ENCODE data around the gene S100Z. TPM values are rescaled to one million over a fixed set of nuclear protein-coding genes. Genes with fewer than 3 reads are reported as not detected.

Gene S100Z
- total RNA-seq (ENCODE audit: low replicate concordance): not detected in 2 replicates

DNA sequence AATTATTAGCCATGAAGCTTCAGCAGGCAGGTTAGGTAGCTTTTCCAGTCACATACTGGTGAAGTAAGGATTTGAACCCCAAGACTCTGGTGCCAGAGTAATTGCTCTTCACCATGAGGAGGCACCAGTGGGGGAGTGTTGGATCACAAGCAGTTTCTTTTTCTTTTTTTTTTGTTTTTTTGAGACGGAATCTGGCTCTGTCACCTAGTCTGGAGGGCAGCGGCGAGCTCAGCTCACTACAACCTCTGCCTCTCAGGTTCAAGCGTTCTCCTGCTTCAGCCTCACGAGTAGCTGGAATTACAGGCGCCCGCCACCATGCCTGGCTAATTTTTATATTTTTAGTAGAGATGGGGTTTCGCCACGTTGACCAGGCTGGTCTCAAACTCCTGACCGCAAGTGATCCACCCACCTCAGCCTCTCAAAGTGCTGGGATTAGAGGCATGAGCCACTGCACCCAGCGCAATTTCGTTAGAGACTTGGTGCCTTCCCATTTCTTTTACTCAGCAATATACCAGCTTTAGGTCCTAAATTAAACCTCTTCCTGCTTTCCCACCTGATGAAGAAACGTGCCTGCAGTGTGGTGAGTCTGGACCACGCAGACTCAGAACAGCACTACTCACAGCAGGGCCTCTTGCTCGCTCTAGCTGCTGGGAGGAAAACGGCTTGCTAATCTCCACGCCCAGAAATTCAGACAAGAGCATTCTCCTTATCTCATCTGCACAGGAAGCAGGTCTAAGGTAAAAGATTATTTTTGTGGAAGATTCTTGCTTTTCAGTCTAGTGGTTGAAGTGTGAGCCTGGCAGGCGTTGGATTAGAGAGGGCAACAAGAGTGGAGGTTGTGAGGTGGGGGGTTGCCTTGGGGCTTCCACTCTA, at the start of gene S100Z:
TSS of gene S100Z (plus strand) at position 596 of the 873 bp plus-strand sequence. CDS start 25,346 bp downstream, outside the sequence.
- Histone ChIP-seq H3K79me2 (ENCODE audit: low read depth) (no peaks in the 10 kb centered on the region), H3F3A (ENCODE audit: low read depth) (no peaks in the 10 kb centered on the region), H3K27ac (no peak within 1 kb of the TSS), H3K9ac (no peak within 1 kb of the TSS), H3K36me3 (no peaks in the 10 kb centered on the region), H2AFZ (replicated peaks) (peak within 1 kb of the TSS; percentile 57), H3K4me2 (no peak within 1 kb of the TSS), H3K27me3 (no peaks in the 10 kb centered on the region), H4K20me1 (ENCODE audit: low read depth) (no peaks in the 10 kb centered on the region), H3K4me1 (no peaks in the 10 kb centered on the region), H3K4me3 (no peak within 1 kb of the TSS), H3K9me3 (ENCODE audit: low read depth) (no peaks in the 10 kb centered on the region)
- Mint-ChIP-seq H3K4me3 (no peak within 1 kb of the TSS), H3K27me3 (ENCODE audit: insufficient read depth, low read depth) (peaks cover 7% of the 10 kb centered on the region), H3K4me1 (peaks cover 2% of the 10 kb centered on the region), H3K9me3 (no peaks in the 10 kb centered on the region), H3K27ac (peak within 1 kb of the TSS; percentile 16), H3K36me3 (no peaks in the 10 kb centered on the region)
- no peak for TF ChIP-seq EZH2phosphoT487 (IDR thresholded peaks at IDR 0.05)
- TF ChIP-seq, protein P1, sequence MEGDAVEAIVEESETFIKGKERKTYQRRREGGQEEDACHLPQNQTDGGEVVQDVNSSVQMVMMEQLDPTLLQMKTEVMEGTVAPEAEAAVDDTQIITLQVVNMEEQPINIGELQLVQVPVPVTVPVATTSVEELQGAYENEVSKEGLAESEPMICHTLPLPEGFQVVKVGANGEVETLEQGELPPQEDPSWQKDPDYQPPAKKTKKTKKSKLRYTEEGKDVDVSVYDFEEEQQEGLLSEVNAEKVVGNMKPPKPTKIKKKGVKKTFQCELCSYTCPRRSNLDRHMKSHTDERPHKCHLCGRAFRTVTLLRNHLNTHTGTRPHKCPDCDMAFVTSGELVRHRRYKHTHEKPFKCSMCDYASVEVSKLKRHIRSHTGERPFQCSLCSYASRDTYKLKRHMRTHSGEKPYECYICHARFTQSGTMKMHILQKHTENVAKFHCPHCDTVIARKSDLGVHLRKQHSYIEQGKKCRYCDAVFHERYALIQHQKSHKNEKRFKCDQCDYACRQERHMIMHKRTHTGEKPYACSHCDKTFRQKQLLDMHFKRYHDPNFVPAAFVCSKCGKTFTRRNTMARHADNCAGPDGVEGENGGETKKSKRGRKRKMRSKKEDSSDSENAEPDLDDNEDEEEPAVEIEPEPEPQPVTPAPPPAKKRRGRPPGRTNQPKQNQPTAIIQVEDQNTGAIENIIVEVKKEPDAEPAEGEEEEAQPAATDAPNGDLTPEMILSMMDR (IDR thresholded peaks at IDR 0.05): no peak
- DNase-seq (ENCODE audit: low spot score): no peak

DNA sequence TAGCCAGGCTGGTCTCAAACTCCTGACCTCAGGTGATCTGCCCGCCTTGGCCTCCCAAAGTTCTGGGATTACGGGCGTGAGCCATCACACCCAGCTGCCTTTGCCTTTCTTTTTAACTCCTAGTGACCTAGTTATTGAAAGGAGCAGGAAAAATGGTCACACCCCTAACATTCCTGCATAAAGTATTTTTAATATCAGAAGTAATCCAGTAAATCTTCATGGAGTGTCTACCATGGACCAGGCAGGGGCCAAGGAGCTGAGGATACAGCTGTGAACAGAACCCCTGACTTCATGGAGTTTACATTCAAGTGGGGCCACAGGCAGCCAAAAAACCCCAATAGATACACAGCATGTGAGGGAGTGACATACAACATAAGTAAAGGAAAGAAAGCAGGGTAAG, 49.2 kb upstream of the S100Z start:
- Mint-ChIP-seq H3K4me1 (peaks cover 8% of the 10 kb centered on the region), H3K36me3 (no peaks in the 10 kb centered on the region), H3K27me3 (ENCODE audit: insufficient read depth, low read depth) (peaks cover 10% of the 10 kb centered on the region), H3K9me3 (peaks cover 7% of the 10 kb centered on the region), H3K4me3 (no peak overlapping the region), H3K27ac (no peak overlapping the region)
- Histone ChIP-seq H3K79me2 (ENCODE audit: low read depth) (no peaks in the 10 kb centered on the region), H3K27ac (no peak overlapping the region), H3K9me3 (ENCODE audit: low read depth) (no peaks in the 10 kb centered on the region), H4K20me1 (ENCODE audit: low read depth) (no peaks in the 10 kb centered on the region), H3K4me2 (no peak overlapping the region), H3K9ac (no peak overlapping the region), H3K4me3 (no peak overlapping the region), H2AFZ (replicated peaks) (no peak overlapping the region), H3K27me3 (no peaks in the 10 kb centered on the region), H3K36me3 (no peaks in the 10 kb centered on the region), H3K4me1 (peaks cover under 1% of the 10 kb centered on the region), H3F3A (ENCODE audit: low read depth) (peaks cover 1% of the 10 kb centered on the region)
- no peak for DNase-seq (ENCODE audit: low spot score)
- no peak for TF ChIP-seq EZH2 (IDR thresholded peaks at IDR 0.05)
- TF ChIP-seq EZH2phosphoT487 (IDR thresholded peaks at IDR 0.05): no peak
- TF ChIP-seq, protein P1 (IDR thresholded peaks at IDR 0.05): no peak

DNA sequence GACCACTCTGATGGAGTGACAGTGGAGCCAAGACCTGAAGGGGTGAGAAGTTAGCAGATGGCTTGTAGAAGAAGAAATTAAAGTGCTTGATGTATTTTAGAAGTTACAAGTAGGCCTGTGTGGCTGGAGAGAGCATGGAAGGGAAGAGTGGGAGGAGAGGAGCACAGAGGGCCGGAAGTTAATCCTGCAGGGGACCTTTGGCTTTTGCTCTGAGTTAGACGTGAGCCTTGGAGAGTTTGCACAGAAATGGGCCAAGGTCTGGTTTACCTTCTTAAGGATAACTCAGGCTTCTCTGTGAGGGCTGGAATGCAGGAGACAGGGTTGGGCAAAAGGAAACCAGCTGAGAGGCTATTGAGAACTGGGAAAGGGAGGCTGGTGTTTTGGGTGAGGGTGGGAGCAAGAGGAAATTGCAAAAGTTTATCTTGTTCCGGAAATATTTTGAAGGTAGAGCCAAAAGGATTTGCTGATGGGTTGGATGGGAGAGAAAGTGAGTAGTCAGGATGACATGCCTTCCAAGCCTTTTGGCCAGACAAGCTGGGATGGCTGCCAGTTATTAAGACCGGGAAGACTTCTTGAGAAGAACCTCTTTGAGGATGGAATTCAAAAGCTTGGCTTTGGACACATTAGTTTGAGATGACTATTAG, 48.5 kb upstream of the S100Z start:
- Mint-ChIP-seq H3K4me1 (peaks cover 15% of the 10 kb centered on the region), H3K9me3 (peaks cover 7% of the 10 kb centered on the region), H3K36me3 (no peaks in the 10 kb centered on the region), H3K27ac (peak overlapping the region; percentile 62), H3K27me3 (ENCODE audit: insufficient read depth, low read depth) (peaks cover 10% of the 10 kb centered on the region), H3K4me3 (no peak overlapping the region)
- no peaks in the 10 kb centered on the region for H3K36me3 ChIP-seq
- TF ChIP-seq, protein P1 (IDR thresholded peaks at IDR 0.05): no peak
- TF ChIP-seq EZH2 (IDR thresholded peaks at IDR 0.05) (no peak), EZH2phosphoT487 (IDR thresholded peaks at IDR 0.05) (no peak)
- no peak overlapping the region for H3K27ac ChIP-seq
- no peak overlapping the region for H3K4me3 ChIP-seq
- H3K9ac ChIP-seq: no peak overlapping the region
- H3K79me2 ChIP-seq (ENCODE audit: low read depth): no peaks in the 10 kb centered on the region
- no peak overlapping the region for H3K4me2 ChIP-seq
- no peaks in the 10 kb centered on the region for H4K20me1 ChIP-seq (ENCODE audit: low read depth)
- H3K4me1 ChIP-seq: peaks cover 8% of the 10 kb centered on the region
- peaks cover 8% of the 10 kb centered on the region for H3F3A ChIP-seq (ENCODE audit: low read depth)
- DNase-seq (ENCODE audit: low spot score): no peak
- H2AFZ ChIP-seq (replicated peaks): no peak overlapping the region
- no peaks in the 10 kb centered on the region for H3K27me3 ChIP-seq
- H3K9me3 ChIP-seq (ENCODE audit: low read depth): no peaks in the 10 kb centered on the region
